HG03060 (cell line): Measurements from ENCODE around the gene PALLD.
A peak's percentile ranks its signal among the peaks of the same experiment; 100 is the strongest.

ENCODE experiments used
- ATAC-seq: cut with Tn5 transposase; IDR thresholded peaks from one replicate; pipeline ENCODE4 v1.9.1; 2021; ENCODE audit warnings: low read depth, moderate number of reproducible peaks; ENCODE audit not compliant: unreplicated experiment

Gene PALLD

DNA sequence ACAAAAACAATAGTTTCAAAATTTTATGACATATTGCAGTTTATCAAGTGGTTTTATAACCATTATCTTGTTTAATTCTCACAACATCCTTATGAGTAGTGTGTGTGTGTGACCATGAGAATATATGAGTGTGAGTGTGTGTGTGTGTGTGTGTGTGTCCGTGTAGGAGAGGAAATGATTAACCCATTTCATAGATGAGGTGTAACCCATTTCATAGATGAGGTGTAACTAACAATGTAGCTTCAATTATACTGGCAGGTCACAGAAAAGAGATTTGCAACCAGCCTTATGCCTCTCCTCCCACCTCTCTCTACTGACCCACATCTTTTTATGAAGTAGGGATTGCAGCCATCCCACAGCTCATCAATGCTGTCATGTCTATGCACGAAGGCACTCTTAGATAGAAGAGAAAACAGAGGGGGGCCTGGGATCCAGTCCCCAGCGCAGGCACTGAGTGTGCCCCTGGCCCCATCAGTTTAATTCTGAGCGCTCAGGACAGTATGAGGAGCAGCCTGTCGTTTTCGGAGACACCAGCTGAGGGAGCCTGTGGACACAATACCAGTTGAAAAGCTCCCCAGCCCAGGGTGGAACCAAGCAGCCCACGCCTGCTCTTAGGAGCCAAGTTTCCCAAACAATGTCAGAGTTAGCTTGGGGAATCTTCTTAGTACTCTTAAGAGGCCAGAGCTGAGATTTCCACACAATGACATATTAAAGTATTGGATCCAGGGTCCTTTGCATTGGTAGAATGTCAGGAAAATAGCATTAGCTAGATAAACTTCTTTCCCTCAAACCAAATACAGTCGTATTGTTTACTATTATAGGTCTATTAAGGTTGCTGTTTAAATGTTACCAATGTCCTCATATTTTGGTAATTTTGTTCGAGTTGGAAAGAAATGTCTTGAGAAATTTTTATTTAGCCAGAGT lies 88.6 kb downstream of the PALLD start:
- peak; percentile 74 for ATAC-seq

DNA sequence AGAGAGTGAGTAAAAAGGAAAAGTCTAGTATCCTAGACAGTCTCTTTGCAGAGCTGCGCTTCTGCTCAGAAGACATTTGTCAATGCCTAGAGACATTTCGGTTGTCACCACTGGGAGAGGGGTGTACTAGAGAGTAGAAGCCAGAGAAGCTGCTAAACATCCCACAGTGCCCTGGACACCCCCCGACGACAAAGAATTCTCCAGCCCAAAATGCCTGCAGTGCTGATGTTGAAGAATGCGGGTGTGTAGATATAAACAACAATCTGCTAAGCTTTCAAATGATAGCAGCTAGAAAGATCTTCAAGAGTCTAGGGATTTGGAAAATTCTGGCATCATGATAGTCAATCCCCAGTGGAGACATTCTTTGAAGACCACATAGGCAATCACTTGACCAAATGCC lies 90.1 kb downstream of the PALLD start:
- ATAC-seq = no peak

GRCh38 chr4:168587411-168588125 lies 90.7 kb downstream of the PALLD start:
- no peak for ATAC-seq

GRCh38 chr4:168588916-168589531 lies 92.2 kb downstream of the PALLD start:
- ATAC-seq = no peak

DNA sequence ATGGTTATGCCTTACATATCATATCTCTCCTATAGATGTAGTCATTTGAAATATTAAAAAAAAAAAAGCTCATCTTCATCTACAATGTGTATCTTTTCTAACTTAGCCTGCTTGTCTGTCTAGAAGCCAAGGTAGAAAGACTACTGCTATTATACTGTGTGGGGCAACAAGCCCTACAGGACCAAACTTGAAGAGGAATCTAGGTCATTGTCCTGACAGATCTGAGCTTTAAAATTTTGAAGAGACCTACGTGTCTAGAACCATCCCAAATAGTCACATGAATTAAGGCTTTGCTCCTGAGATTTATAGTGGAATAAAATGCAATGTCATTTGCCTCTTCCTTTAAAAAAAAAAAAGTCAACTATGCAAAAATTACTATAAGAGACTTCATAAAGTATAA lies 95.8 kb downstream of the PALLD start:
- no peak for ATAC-seq

DNA sequence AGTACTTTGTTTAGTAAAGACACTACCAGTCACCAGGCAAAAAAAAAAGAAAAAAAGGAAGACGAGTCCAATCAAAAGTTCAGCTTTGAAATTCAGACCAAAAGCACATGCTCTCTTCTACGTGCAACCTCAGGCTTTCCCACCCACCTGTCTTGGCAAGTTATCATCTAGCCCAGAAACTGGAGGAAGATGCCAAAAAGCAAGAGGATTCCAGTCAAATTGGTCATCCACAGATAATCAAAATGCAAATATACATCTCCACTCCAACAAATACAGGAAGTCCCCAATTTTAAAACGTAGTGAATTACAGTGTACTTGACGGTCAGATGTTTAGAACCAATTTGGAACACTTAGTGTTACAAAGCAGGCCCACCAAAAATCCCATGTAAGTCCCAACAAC lies 96.5 kb downstream of the PALLD start:
- ATAC-seq = no peak

DNA sequence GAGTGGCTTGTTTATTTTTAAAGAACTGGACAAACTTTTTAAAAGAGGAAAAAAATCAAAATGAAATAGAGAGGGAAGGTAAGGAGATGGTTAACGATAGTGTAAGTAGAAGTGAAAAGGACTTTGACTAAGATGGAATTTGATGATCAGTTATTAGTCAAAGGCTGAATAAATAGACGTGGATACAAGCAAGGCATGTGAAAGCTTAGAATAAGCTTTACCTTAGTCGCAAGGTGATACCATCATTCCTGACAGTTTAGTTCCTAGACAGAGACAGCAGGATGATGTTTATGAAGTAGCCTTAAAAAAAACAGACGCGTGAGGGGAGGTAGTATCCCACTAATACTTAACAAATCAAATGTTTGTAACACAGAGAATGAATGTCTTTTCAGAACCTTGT lies 97.3 kb downstream of the PALLD start:
- no peak for ATAC-seq

GRCh38 chr4:168598191-168598590 lies 101.3 kb downstream of the PALLD start:
- ATAC-seq = no peak

DNA sequence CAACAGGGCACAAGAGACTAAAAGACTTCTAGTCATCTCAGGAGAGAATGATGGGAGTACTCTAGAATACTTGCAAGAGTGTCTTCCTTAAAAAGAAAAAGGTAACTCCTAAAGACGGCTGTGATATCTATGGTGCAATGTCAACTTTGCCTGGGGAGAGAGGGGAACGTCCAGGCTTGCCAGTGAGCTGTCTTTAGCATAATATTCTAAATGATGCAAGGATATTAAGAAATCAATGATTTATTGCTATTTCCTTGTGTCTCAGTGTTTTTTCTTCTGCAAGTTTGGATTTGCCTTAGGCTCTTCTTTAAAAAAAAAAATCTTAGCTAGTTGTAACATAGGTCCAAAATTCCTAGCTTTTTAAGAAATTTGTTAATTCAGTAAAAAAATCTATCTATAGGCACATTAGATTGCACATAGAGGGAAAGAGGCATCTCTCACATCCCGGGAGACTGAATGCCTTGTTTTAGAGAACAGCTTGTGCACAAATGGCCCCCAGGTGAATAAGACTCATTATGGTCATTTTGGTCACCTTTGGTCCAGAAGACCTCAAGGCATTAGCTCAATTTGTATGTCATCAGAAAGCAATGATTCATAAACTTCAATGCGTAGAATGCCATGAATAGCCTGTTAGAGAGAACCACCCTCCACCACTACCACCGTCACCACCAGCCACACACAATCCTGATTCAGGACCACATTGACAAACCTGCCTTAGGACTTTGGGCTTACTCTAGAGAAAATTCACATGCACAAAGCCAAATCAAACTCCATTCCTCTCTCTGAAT lies 104.1 kb downstream of the PALLD start:
- ATAC-seq = no peak

DNA sequence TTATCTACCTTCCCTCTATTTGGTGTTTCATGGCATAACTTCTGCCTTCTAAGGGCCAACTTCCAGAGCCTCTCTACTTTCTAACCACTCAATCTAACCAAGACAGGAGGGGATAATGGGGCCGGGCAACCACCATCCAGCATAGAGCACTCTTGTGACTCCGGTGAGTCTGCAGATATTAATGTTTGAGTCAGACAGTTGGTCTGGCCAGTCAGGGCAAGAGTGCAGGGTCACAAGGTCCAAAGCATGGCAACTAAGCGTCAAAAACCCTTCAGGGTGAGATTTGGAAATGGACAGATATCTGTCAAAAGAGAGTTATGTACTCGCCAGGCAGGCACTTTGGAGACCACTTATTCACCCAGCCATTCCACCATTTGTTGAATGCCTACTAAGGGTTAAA lies 105.0 kb downstream of the PALLD start:
- no peak for ATAC-seq

DNA sequence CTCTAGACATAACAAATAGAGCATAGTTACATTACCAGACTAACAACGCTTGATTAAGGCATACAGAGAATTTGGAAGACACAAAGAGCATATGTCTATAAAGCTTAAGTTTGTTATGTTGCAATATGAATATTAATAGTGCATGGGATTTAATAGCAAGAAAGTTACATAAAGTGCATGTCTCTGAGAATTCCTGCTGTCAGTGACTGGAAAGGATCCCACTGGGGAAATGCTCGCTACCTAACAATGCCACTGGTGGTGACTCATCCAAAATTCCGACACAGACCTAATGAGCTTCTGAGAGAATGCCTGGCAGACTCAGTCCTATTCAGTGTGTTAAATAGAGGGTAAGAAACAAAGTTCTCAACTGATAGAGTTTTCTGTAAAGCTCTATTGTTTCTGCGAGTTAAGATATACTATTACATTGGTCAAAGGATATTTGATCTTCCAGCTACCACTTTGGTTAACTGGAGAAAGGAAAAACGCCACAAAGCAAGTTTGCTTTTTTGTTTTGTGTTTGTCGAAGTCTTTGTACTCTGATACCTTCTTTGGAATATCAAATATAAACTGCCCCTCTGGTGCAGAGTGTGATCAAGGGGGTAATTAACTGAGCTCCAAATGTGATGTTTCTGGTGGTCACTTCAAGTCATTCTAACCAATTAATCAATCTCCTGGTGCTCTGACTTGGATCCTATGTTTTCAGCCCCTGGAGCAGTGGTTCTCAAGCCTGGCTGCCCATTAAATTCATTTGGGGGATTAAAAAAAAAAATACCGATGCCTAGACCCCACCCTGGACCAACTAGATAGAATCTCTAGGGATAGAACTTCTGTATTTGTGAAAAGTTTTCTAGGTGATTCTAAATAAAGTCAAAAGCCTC lies 107.9 kb downstream of the PALLD start:
- no peak for ATAC-seq

- no peak for ATAC-seq
Measured at GRCh38 chr4:168605411-168605810, 108.6 kb downstream of the PALLD start.

DNA sequence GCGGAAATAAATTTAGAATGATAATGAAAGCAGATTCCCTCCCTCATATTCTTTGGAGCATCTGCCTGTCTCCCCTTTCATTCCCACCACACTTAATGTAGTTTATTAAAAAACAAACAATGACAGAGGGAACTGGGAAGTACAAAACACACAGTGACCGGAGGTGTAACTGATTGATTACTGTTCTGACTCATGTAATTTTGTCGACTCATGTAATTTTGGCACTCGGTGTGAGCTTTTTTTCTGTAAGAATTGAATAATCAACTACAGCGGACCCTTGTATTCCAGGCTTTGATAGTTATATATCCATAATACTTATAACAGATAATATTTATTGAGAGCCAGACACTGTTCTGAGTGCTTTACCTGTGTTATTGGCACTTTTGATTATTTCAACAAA lies 110.4 kb downstream of the PALLD start:
- no peak for ATAC-seq

DNA sequence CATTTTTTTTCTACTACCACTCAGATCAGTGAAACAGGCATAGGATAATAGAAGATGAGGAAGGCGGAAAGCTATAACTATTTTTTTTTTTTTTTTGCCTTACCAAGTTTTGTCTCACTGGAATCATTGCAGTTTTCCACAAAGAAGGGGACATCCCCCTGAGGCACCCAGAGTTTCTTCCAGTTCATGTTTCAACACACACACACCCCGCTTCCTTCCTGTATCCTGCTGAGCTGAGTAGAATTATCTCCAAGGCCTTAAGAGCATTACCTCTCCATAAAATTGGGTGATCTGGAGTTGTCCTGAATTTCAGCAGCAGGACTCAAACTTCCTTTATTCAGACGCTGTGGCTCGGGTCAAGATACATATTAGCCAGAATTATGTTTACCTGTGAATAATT lies 111.9 kb downstream of the PALLD start:
- ATAC-seq = no peak

DNA sequence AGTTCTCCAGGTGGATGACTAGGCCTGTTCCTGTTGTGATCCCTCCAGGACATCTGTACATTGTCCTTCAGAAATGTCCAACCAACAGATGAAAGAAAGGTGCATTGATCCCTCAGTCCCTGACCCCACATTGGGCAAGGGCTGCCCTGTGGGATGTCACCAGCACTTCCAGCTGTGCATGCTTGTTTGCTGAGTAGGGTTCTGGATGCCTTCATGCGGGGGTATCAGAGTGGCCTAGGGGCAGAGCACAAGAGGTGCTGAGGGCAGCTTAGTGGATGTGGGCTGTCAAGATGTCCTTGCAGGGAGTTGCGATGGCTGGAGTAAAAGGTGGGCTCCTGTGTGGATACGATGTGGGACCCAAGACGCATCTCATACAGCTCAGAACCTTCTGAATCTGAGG lies 112.5 kb downstream of the PALLD start:
- no peak for ATAC-seq

DNA sequence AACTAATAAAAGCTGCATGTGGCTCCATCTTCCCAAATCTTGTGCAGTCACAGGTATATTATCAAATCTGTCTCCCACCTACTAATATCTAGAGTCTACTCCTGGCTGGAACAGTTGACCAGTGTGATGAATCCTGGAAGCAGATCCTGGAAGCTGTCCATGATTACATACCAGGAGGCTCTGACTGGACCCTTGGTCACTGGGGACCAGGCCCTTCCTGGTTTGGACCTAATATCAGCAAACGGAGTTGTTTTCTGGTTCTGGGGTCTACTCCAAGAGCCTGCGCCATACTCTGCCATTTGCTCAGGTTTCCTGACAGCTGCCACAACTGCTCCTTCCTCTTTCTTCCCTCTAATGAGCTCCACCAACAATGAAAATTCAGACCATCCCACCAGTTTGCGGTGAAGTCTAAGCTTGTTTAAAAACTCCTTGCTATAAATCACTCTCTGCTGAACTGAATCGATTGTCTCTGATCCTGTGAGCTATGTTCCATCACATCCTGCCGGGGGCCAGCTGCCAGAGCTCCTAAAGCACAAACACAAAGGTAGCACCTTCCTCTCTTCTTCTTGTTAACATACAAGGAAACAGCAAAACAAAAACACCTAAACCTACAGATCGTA lies 114.2 kb downstream of the PALLD start:
- ATAC-seq = no peak

GRCh38 chr4:168612450-168613135 lies 115.7 kb downstream of the PALLD start:
- ATAC-seq = no peak

DNA sequence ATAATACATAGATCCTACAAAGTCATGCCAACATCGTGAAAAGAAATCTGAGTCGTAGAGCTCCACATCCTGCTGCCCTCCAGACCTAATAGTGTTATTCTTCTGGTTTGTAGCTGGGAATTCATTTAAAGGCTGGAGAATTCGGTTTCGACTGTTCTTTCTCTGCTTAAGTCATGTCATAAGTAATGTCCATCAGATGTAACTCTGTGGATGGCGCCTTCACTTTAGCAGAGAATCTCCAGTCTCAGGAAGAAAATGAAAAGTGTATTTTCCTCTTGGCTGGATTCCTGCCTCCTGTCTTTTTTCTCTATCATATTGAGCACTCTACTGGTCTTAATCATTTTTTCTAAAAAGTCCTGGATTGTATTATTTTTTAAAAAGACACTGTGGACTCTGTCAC lies 117.0 kb downstream of the PALLD start:
- no peak for ATAC-seq
